Measurements from ENCODE around the gene MRPL46.
"Not testable (repeated sequence)": the region's sequence is repeated elsewhere in the genome, so short reads cannot be mapped to it uniquely, and the experiment has no call there.

The MRPL46 gene

DNA sequence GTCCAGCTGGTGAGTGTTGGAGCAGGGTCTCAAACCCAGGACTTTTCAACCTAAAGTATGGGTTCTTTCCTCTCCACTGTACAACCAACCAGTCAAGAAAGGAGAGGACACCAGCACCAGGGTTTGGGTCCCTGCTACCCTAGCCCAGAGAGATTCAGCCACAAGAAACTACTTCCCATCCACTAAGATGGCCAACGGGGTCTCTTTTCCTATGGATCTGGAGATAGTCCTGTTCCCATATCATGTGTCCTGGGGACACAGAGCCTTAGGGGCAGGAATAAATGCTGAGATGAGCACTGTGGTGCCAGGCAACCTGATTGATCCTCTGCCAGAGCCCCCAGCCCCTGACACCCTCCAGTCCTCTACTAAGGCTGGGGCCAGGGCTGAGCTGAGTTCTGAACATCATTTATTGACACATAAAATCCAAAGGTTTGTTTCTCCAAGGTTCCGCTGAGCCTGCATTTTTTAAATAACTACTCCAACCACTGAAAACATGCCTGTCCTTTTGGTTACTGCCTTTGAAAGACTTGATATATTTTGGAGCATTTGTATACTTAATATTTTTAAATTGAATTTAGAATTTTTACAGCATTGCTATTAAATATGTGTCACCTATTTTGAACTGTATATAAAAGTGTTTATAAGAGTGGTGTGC, 26.0 kb downstream of the MRPL46 start:
- no peak for DNase-seq (ENCODE audit: low read depth in 2 of 2)

DNA sequence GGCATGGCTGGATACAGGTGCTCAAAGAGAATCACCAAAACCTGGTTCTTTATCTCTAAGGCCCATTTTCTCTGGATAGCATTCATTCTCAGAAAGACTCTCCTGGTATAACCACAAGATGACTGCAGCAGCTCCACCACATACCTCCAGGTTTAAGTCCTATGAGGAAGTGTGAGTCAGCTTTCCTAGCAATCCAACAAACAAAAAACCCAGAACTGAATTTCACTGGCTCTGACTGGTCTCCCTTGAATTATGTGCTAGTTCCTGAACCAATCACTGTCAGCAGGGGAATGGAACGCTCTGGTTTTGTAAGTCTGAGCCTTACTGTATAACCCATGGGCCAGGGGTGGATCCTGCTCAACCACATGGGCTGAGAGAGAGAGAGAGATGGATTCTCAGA, 27.2 kb downstream of the MRPL46 start:
- DNase-seq (ENCODE audit: low read depth in 2 of 2) = peak in 1 of 2 experiments; percentile 30

DNA sequence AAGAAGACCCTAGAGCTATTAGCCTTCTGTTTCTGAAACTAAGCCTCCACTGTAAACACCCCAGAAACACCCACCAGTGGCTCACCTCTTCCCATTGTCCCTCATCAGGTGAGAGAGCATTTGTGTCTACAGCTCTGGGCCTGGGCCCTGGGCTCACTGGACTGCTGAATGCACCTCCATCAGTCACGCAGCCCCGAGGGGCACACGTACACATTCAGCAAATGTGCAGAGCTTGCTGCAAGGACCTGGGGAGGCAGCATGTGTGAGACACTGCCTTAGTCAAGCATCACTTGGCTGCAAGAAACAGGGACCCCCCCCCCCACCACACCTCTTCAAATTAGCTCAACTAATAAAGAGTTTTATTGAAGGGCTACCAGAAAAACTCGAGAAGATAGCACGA, 29.0 kb downstream of the MRPL46 start:
- no peak for DNase-seq (ENCODE audit: low read depth in 2 of 2)

DNA sequence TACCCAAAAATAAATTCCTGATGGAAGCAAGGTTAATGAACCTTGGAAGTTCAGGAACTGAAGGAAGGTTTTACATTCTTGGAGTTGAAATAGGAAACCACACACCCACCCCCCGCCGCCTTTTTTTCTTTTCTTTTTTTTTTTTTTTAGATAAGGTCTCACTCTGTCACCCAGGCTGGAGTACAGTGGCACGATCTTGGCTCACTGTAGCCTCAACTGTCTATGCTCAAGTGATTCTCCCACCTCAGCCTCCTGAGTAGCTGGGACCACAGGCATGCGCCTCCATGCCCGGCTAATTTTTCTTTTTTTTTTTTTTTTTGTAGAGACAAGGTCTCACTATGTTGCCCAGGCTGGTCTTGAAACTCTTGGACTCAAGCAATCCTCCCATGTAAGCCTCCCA, 33.1 kb downstream of the MRPL46 start:
- not testable (repeated sequence) for DNase-seq (ENCODE audit: low read depth in 2 of 2)

DNA sequence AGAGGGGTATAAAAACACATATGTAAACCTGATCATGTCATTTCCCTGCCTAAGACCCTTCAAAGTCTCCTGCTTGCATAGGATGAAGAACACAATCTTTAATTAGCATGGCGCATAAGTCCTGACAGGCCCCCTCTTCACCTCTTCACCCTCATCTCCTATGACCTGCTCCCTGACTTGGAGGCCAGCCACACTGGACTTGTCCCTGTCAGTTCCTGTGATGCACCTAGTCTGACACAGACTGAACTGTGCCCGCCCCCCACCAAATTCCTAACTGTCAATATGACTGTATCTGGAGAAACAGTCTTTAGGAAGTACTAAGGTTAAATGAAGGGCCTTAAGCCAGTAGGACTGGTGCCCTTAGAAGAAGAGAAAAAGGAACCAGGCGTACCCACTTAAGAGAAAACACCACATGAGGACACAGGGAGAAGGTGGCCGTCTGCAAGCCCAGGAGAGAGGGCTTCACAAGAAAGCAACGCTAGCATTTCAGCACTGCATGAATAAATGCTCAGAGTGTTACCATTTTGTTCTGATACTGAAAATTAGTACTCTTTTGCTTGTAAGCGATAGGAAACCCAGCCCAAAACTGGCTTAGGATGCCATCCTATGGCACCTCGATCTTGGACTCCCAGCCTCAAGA, 34.0 kb downstream of the MRPL46 start:
- DNase-seq (ENCODE audit: low read depth in 2 of 2) = no peak

DNA sequence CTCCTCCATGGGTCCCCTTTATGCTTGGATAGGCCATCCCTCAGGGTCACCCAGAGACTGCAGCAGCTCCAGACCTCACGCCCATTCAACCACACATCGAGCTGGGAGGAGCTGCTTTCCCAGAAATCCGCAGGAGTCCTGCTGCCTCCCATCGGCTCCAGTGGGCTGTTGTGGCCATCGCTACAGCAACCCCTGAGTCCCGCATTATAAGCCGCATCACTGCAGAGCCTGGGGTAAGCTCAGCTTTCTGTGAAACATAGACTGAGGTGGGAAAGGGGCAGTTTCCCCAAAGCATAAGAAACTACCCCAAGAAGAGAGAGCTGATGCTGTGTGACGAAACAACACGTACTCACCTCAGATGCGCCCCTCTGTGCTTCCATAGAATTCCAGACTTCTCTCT, 35.7 kb downstream of the MRPL46 start:
- no peak for DNase-seq (ENCODE audit: low read depth in 2 of 2)

DNA sequence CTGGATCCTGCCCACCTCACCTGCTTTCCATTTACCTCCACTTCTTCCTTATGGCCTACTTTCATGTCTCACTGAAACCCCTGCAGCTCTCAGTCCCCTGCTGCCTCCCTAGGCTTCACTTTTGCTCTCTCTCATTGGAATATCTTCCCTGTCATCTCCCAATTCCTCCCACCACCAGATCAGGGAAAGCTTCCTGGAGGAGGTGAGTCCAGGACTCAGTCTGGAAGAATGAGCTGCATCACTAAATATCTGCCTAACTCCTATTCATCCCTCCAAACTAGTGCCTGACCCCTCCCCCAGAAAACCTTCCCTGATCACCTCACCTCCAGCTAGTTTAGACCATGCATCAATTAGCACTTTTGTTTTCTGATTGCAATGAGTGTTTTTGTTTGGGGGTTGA, 37.1 kb downstream of the MRPL46 start:
- DNase-seq (ENCODE audit: low read depth in 2 of 2) = no peak

DNA sequence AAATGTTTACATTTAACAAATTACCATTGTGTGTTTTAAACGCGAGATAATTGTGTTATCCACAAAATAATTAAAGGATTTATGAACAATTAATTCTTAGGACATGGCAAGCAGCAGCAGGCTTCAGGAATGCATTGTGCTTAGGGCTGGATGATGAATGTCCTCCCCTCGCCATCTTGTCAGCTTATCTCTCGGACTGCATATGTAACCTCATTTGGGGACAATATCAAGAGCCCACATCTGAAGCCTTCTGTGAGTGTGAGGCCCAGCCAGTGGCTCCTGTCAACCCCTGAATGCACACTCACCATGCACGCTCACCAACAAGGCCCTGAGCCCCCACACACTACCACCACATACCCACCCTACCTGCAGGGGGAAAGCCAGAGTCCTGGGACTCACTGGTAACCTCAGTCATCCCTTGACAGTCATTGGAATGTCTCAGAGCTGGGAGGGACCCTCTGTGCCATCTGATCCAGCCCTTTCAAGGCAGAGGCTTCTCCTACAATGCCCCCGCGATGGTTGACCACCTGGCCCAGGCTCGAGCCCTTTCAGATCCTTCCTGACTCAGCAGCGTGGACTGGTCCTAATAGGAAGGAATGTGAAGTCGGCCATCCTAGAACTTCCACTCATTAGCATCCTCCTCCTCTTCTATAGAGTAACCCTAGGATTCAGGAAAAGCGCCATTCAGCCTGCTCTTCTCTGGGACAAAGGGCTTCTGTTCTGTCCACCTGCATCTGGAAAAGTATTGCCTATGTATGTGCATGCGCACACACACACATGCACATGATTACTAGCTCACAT, 38.2 kb downstream of the MRPL46 start:
- DNase-seq (ENCODE audit: low read depth in 2 of 2) = no peak

DNA sequence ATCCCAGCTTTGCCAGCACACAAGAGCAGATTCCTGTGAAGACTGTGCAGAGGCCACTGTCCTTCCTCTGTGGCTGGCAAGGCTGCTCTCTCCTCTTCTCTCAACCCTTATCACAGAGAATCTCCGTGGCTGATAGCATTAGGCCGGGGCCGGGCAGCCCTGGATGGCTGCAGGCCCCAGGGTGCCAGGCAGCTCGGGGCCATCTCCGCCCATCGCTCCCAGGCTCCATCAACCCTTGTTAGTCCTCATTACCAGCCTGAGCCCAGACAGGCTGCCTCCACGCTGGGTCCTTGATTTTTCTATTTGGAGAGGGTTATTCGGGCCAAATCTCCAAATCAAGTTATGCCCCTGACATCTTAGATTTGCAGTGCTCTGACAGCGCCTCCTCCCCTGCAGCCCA, 39.1 kb downstream of the MRPL46 start:
- DNase-seq (ENCODE audit: low read depth in 2 of 2) = no peak

DNA sequence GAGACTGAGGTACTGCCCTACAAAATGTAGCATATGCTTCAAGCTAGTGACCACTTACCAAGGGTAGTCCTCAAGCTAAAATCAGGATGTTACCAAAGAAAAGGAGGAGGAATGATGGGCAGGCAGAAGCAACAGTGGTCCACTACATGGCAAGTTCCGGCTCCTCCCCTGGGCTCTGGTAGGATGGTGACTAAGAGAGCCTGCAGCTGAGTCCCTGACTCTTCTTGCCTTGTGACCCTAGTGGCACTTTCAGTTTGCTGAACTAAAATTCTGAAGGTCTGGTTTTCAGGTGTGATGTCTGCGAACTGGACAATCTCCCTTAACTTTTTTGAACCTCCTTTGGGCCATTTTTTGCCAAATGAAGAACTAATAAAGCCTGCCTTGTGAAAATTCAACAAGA, 40.9 kb downstream of the MRPL46 start:
- DNase-seq (ENCODE audit: low read depth in 2 of 2) = no peak

DNA sequence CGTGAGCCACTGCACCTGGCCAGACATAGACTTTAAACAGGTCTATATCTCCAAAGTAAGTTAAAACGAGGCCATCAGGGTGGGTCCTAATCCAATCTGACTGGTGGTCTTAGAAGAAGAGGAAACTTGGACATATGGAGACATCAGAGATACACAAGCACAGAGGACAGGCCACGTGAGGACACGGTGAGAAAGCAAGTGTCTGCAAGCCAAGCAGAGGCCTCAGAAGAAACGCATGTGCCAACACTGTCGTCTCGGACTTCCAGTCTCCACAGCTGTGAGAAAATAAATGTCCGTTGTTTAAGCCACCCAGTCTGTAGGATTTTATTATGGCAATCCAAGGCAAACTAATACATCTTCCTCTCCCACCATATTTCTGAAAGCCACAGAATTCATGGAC, 43.9 kb downstream of the MRPL46 start:
- DNase-seq (ENCODE audit: low read depth in 2 of 2) = no peak

DNA sequence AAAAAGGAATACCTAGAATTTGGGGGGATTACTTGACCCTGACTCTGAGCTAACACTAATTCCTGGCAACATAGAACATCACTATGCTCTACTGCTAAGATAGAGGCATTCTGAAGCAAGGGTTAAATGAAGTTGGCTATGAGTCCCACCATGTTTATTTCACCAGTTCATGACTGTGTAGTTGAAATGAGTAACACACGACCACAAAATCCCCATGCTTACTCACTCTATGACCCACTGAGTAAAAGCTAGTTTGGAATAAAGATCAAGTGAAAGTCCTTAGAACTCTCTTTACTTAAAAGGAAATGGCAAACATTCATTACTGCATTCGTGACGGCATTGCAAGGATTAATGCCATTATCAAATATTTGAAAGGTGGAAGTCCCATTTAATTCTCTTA, 47.4 kb downstream of the MRPL46 start:
- DNase-seq (ENCODE audit: low read depth in 2 of 2) = peak in 1 of 2 experiments; percentile 11

All from fibroblast of skin of left quadriceps (primary cell).